ENCODE results near the gene CCDC91.
"Not testable (repeated sequence)": the region's sequence is repeated elsewhere in the genome, so short reads cannot be mapped to it uniquely, and the experiment has no call there.

CCDC91 gene

DNA sequence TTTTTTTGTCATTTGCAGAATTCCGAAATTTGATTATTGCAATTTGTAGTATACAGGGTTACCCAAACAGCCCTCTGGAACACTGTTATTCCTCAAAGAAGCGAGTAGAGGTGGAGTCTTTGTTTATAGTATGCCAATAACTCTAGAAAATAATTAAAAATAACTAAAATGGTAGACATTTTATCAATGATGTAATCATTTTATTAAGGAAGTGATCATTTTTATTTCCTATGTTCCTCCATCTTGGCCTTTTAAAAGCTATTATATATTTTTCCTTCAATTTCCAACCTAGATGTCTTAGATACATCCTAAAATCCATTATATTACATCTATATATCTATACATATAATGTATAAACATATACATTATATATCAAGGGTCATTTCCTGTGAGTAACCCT lies 106.0 kb downstream of the CCDC91 start:
- no peak for FAIRE-seq

DNA sequence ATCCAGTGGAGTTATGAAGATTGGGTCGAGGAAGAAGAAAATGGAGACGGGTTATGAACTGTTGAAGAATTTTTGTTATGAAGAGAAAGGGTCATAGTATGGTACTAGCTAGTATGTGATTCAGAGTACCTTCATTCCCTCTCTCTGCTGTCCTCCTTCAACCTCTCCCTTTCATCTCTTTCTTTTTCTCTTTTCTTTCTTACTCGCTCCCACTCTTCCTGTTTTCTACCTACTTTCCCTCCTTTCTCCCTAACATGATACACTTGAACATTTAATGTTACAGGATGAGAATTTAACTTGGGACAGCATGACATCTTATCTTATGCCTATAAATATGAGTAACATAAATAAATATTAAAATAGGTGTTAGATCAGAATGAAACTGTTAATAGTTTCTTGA lies 112.9 kb downstream of the CCDC91 start:
- FAIRE-seq: no peak

DNA sequence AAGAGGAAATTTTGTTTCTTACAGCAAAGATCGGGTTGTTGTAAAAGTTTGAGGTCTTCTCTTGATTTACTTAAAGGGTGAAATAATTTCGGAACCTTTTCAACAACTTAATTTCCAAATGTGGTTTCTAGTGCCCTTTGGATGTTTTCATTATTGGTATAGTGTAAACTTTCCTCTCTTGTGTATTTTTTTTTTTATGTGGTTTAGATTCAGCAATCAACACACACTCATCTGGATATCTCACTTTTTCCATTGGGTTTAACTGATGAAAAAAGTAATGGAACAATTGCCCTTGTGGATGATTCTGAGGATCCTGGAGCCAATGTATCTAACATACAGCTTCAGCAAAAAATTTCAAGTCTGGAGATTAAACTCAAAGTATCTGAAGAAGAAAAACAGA lies 116.3 kb downstream of the CCDC91 start:
- no peak for FAIRE-seq

DNA sequence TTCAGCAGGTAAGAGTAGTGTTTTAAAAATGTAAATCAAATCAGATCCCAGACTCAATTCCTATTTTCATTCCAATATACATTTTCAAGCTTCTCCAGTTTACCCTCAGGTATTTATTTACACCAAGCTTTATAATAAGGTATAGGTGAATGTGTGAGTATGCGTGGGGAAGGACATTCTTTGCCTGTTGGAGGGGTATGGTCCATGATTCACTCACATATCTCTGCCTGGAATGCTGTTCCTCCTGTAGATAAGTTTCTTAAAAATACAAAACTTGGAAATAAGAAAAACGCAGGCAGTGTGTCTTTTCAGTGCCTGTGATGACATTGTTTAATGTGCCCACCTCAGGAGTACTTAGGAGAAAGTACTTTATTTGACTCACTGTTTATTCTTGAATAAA lies 118.6 kb downstream of the CCDC91 start:
- FAIRE-seq: no peak

DNA sequence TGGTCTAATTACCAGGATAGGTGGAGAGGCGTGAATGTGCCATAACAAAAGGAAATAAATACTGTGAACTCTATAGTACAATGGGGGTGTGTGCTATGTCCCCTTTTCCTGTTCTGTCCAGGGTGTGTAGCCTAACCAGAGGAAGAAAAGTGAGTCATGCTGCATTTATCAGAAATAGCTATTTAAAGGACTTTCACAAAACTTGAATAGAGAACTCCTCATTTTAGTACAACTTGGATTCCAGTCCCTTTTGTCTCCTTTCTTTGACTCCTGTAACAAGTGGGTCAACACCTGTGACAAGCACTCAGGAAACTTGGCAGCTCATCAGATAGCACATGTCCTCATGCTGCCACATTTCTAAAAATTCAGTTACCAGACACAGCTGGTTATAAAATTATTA lies 123.4 kb downstream of the CCDC91 start:
- no peak for FAIRE-seq

DNA sequence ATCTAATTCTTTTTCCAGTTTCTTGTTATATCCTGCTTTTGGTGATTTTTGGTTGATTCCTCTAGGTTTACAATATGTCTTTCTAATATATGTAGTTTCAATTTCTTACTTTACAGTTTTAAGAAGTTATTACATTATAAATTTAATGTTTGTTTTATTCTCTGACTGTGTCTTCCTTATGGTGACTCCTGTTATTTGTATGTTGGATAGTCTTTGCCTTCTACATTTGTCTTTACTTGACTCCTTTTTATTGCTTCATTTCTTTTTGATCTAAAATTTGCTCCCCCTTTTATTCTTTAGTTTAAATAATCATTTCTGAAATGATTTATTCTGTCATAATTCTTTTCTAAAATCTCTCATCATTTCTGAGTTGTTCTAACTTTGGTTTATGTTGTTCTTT lies 125.8 kb downstream of the CCDC91 start:
- FAIRE-seq: no peak

DNA sequence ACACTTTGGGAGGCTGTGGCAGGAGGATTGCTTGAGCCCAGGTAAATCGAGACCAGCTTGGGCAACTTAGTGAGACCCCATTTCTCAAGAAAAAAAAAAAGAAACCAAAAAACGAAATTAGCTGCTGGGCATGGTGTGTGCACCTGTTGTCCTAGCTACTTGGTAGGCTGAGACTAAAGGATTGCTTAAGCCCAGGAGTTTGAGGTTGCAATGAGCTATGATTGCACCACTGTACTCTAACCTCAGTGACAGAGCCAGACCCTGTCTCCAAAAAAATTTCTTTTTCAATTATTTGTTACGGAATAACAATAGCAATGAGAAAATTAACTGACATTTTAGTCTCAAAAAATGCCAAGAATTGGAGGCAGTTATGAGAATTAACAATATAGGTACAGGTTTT lies 128.0 kb downstream of the CCDC91 start:
- no peak for FAIRE-seq

DNA sequence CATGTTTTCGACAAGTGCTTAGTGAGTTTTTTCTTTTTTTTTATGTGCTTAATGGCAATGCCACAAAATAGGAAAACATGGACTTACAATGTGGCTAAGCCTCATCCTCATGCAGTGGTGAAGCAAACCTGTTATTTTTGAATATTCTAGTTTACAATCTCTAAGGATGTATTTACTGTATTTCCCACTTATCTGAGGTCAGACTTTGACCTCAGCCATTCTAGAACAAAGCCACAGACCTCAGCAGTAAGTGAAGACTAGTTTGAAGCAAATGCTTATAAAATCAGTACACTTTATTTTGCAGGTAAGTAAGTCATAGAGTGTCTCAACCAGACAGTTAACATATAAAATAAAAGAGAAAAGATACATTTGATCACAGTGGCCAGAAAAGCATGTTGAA lies 130.1 kb downstream of the CCDC91 start:
- no peak for FAIRE-seq

DNA sequence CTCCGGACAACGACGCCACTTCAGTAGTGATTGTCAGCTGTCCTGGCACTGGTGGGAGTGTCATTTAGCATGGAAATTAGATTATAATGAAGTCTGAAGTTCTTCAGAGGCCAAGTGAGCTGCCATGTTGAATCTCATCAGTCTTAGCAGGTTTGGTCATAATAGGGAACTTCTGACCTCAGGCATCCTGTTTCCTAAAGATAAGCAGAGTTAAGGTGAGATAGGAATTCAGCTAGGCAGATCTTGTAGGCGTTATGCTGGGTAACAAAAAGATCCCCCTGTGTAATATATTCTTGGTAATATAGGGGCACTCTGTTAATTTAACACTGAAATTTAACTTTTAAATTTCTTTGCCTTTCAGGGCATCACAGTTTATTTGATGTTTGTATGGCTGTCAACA lies 137.5 kb downstream of the CCDC91 start:
- FAIRE-seq: no peak

DNA sequence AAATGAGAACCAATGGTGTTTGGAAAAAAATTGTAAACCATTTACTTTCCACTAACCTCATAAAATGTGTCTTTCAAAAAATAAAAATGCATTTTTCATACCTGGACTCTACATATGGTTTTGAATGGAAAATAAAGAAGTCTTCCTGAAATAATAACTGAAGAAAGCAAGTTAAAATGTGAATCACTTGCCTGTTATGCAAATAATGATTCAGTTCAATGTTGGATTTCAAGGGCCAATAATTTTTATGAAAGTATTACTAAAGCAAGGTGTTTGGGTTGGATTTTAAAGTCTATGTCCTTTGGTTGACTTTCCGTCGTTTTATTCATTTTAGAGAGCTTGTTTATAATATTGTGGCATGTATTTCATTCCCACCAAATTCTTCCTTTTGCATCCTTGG lies 138.7 kb downstream of the CCDC91 start:
- FAIRE-seq: no peak

DNA sequence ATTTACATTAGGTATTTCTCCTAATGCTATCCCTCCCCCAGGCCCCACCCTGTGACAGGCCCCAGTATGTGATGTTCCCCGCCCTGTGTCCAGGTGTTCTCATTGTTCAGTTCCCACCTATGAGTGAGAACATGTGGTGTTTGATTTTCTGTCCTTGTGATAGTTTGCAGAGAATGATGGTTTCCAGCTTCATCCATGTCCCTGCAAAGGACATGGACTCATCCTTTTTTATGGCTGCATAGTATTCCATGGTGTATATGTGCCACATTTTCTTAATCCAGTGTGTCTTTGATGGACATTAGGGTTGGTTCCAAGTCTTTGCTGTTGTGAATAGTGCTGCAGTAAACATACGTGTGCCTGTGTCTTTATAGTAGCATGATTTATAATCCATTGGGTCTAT lies 139.5 kb downstream of the CCDC91 start:
- not testable (repeated sequence) for FAIRE-seq

DNA sequence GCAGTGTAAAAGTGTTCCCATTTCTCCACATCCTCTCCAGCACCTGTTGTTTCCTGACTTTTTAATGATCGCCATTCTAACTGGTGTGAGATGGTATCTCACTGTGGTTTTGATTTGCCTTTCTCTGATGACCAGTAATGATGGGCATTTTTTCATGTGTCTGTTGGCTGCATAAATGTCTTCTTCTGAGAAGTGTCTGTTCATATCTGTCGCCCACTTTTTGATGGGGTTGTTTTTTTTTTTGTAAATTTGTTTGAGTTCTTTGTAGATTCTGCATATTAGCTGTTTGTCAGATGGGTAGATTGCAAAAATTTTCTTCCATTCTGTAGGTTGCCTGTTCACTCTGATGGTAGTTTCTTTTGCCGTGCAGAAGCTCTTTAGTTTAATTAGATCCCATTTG lies 140.0 kb downstream of the CCDC91 start:
- not testable (repeated sequence) for FAIRE-seq

DNA sequence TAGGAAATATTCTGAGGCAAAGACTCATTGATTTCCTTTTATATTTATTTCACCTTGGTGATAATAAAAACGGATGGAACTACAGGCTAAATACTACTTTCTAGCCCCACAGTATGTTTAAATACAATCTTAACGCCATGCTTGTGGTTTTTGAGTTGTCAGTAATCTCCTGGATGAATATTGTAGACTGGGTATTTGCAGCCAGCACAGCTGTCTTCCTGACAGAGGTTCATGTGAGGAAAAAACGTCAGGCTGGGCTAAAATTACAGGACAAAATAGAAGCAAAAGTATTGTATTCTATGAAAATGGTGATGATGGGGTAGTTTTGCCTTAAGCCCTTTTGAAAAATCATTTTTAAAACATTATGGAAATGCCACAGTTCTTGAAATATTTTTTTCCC lies 140.9 kb downstream of the CCDC91 start:
- FAIRE-seq: no peak

DNA sequence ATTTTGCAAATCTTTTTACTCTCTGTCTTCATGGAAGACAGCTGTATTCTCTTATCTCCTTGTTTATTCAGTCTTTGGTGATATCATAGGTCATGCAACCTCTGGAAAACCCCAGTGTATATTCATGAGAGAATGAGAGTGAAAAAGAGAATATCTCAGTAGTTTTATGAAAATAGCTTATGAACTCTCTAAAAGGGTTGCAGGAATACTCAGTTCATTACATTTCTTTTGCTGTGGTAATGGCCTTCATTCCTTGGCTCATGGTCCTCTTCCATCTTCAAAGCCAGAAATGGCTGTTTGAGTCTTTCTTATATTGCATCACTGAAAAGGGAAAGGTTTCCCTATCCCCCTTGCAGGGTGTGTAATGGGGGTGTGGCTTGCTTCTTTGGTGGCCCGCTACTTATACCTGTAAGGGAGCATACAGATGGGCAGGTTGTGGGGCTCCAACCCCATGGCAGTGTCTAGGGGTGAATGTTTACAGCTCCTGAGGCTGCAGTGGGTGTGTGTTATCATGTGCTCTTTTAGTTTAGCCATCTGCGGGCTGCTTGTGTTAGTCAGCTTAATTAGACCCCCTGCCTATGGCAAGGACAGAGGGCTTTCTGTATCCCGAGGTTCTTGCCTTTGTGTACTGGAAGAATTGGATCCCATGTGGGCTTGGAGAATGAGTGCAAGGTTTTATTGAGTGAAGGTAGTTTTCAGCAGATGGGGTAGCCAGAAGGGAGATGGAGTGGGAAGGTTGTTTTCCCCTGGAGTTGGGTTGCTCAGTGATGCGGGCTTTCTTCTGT lies 150.2 kb downstream of the CCDC91 start:
- FAIRE-seq: no peak

DNA sequence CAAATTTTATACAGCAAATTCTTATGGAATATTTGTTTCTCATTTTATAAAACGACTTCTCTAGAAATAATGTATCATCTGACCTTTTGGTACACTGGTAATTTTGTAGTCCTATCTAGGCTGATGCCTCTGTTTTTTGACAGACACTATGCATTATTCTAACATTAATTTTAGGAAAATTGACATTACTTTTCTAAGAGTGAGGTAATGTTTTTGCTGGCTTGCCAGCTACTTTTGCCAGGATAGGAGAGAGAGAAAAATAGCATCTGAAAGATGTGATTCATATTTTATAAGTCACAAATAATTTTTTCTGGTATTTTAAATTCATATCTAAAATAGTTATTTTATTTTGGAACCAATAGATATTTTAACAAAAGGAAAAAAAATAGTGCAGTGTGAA lies 153.5 kb downstream of the CCDC91 start:
- FAIRE-seq: no peak

DNA sequence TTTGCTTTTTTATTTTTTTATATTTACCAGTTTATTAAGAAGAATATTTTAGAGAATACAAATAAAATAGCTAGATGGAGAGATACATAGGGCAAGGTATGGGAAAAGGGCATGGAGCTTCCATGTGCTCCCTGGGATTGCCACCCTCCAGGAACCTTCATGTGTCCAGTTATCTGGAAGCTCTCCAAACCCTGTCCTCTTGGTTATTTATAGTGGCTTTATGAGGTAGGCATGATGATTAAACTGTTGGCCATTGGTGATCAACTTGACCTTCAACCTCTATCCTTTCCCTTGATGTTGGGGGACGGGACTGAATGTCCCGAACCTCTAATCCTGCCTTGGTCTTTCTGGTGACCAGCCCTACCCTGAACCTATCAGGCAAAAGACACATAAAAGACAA lies 156.3 kb downstream of the CCDC91 start:
- FAIRE-seq: no peak

DNA sequence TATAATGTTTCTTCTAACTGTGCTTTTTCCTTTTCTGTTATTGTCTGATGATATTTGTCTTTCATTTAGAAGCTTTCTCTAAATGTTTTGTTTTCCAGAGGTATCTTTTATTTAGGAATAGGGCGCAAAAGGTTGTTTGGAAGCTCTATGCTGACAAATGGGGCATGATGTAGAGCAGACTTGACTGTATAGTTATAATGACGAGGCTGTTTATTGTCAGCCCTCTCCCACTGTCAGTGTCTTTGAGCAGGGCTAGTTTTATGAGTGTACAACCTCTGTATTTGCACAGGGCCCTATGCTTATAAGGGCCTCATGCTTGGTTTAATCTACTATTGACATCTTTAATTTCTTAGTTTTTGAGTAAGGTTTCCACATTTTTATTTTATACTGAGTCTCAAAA lies 158.9 kb downstream of the CCDC91 start:
- no peak for FAIRE-seq

DNA sequence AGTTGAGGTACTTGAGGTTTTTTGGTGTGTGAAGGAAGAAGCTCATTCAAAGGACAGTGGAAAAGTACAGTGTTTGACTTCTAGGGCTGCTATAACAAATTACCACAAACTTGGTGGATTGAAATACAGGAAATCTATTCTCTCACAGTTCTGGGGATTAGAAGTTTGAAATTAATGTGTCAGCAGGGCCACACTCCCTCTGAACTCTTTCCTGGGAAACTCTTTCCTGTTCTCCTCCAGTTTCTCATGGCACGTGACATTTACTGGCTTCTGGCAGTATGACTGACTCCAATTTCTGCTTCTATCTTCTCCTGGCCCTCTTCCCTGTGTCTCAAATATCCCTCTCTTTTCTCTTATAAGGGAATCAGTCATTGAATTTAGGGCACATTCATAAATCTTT lies 160.2 kb downstream of the CCDC91 start:
- FAIRE-seq: no peak

DNA sequence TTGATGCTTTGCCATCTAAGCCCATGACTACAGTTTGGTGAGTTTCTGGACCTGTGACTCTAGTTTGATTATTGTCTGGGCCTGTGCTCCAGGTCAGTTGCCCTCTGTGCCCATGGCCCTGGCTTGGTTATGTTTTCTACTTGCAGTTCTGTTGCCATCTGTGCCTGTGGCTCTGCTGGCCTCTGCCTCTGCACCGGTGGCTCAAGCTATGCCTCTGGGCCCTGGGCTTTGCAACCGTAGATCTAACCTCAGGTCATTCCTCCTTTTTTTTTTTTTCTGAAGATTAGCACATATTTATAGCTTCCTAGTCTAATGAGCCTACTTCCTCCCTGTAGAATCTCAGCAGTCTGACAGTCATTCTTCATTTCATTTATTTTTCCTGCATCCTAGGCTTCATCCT lies 161.2 kb downstream of the CCDC91 start:
- FAIRE-seq: no peak

DNA sequence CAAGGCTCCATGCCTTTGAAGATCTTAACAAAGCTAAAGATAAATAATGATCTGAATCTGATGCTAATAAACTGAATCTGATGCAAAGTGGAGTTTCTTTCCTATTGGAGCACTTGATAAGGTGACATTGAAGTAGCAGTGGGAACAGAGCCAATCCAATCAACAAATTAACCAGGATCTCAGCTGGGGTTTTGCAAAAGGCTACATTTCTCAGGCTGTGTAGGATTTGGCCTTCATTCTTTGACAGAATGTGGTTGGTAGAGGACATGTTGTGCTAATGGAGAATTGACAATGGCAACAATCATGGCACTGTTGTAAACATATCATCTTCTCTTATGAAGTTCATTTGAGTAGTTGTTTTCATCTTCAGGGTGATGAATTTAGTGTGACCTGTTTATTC lies 164.9 kb downstream of the CCDC91 start:
- no peak for FAIRE-seq

DNA sequence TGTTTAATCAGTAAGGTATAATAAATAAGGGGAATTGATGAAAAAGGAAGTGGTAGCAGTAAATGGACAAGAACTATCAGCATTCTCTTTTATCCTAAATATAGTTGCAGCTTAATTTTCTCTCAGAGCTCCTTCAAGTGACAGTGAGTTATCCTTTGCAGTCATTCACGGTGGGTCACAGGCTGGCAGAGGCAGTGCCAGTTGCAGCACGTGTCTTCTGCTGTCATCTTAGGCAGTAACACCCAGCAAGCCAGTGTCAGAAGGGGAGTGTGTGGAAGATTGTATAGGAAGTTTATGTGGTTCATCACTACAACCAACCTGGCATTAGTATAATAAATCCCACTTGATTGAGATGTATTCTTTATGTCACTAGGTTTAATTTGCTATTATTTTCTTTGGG lies 170.0 kb downstream of the CCDC91 start:
- no peak for FAIRE-seq

DNA sequence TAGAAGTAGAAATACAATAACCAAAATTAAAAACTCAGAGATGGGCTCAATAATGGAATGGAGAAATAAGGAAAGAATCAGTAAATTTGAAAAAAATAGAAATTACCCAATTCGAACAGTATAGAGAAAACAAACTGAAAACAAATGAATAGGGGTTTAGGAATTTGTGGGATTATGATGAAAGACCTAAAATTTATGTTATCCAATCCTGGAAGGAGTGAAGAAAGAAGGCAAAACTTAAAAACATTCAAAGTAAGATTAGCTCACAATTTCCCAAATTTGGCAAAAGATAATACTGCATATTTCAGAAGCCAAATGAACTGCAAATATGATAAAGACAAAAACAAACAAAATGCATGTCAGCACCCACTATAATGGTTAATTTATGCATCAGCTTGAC lies 177.1 kb downstream of the CCDC91 start:
- no peak for FAIRE-seq

DNA sequence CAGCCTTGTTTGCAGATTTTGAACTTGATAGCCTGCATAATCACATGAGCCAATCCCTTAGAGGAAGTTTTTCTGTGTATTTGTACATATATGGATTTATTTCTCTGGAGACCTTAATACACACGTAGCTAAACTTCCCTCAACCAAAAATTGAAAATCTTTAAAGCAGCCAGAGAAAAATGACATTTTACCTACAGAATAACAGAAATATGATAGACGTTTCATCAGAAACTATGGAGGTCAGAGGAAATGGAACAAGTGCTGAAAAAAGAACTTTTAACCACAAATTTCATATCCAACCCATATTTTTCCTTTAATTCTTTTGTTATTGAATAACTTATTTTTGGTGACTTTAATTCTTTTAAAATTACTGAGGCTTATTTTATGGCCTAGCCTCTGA lies 177.7 kb downstream of the CCDC91 start:
- FAIRE-seq: no peak

DNA sequence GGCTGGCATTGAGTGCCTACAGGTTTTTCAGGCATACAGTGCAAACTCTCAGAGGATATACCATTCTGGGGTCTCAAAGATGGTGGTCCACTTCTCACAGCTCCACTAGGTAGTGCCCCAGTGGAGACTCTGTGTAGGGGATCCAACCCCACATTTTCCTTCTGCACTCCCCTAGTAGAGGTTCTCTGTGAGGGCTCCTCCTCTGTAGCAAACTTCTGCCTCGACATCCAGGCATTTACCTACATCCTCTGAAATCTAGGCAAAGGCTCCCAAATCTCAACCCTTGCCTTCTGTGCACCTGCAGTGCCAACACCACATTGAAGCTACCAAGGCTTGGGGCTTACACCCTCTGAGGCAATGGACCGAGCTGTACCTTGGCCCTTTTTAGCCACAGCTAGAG lies 179.2 kb downstream of the CCDC91 start:
- FAIRE-seq: no peak

DNA sequence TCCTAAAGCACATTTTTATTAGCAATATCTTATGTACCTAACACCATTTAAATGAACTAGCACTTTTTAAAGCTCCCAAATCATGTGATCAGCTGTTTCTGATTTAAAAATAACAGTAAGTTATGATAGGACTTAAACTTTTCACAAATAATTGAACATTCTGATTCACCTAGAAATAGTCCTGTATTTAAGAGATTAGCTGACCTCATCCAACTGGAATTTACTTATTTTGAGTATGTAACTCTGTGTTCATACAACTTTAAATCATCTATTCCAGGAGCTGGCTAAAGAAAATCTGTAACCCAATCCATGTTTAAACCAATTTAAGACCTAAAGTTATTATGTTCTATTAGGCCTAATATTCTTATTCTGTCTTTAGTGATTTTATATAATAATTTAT lies 184.3 kb downstream of the CCDC91 start:
- FAIRE-seq: no peak

Measured in endometrium (tissue), 2 donors.